NCI-H1048 (cell line): ENCODE measurements around the gene CIAO2A.
A peak's percentile ranks its signal among the peaks of the same experiment; 100 is the strongest.
"Not testable (repeated sequence)": the region's sequence is repeated elsewhere in the genome, so short reads cannot be mapped to it uniquely, and the experiment has no call there.

Experiments
- DNase-seq: peaks from one replicate; lab custom pipeline; 2025; lab: John Stamatoyannopoulos, UW

Gene CIAO2A

GRCh38 chr15:64093627-64094417, at the start of gene CIAO2A:
CIAO2A (minus strand) TSS chr15:64093838; CDS start chr15:64093768, 70 bp downstream.
- peak; percentile 94 for DNase-seq

DNA sequence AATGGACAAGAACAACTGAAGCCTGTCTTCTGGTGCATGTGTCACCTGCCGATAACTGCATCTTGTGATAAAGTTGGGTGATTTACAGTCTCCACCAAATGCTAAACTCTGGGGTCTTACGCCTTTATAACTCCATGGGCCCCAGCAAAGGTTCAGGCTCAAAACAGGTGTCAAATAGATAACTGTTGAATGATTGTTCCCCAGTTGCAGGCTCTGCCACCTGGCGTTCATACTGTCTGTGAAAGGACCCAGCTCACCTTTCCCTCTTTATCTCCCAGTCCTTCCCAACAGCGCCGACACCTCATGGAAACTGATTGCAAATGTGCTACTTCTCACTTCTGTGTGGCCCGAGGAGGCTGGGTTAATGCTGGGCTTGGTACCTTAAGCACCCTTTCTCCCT, 49.6 kb upstream of the CIAO2A start:
- DNase-seq = no peak

GRCh38 chr15:64141798-64142512, 48.3 kb upstream of the CIAO2A start:
- DNase-seq = no peak

- no peak for DNase-seq
Observed at GRCh38 chr15:64138331-64138941, 44.8 kb upstream of the CIAO2A start.

GRCh38 chr15:64137226-64137833, 43.7 kb upstream of the CIAO2A start:
- DNase-seq = no peak

- DNase-seq = no peak
Observed at GRCh38 chr15:64136347-64136746, 42.7 kb upstream of the CIAO2A start.

GRCh38 chr15:64134345-64134829, 40.7 kb upstream of the CIAO2A start:
- DNase-seq = no peak

GRCh38 chr15:64133623-64134344, 40.1 kb upstream of the CIAO2A start:
- no peak for DNase-seq

GRCh38 chr15:64132217-64132616, 38.6 kb upstream of the CIAO2A start:
- DNase-seq = no peak

DNA sequence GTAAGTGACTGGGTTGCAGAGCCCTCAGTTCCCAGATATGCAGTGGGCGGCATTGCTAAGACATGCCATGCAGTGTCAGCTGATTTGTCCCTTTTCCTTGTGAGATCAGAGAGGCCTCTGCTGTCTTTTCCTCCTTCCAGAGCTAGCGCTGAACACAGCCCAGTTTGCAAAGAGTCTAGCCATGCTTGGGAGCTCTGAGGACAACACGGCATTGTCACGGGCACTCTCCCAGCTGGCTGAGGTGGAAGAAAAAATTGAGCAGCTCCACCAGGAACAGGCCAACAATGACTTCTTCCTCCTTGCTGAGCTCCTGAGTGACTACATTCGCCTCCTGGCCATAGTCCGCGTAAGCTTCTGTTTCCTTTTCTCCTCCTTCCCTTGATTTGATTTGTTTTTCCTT, 37.9 kb upstream of the CIAO2A start:
- no peak for DNase-seq

DNA sequence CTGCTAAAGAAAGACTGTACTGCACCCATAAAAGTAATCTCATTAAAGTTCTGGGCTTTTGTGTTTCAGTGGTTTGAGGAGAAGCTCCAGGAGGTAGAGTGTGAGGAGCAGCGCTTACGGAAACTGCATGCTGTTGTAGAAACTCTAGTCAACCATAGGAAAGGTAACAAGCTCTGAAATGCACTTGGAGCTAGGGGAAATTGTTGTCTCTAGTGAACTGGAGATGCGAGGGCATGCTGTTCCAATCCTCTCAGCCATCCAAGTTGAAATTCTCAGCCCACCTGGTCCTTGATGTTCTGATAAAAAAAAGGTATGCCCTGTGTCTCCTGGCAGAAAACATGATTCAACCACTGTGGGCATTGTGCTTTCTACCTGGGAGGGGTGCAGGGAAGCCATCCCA, 36.5 kb upstream of the CIAO2A start:
- no peak for DNase-seq

DNA sequence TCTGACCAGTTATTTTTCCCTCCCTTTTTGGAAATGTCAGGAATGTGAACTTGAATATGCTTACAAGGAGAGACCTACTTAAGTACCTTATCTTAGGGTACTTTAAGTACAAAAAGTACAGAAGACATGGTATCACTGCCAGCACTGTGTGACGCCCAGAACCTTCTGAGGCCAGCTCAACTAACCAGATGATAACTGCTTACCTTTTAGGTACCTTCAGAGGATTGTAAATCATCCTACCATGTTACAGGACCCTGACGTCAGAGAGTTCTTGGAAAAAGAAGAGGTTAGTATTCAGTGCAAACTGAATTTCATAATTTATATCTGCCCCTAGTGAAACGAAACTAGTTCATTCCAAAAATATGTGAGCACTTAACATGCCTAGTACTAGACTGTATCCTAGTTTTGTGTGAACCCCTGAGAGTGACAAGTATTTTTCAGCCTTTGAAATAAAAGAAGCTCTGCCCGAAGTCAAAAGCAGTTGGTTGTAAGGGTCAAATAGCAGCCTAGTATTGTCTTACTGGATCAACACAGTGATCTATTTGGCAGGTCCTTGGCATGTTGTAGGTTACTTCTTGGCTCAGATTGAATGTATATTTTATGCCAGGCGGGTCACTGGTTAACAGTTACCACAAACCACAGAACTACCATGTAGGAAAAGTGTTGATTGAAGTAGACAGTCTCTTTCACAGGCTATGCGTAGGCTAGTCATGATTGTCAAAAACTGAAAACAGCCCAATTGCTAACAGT, 34.1 kb upstream of the CIAO2A start:
- DNase-seq = no peak

DNA sequence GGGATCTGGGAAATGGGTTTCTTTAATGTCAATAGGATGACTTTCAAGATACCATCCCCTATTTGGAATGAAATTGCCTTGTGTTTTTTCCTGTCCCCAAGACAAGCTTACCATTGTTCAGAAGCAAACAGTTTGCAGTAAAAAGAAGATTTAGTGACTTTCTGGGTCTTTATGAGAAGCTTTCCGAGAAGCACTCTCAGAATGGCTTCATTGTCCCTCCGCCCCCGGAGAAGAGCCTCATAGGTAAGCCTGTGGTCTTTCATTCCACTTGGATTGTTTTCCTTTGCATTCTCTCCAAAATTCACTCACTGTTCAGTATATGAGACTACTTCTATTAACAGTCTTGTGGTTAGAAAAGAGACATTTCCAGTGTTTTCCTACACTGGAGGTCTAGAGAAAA, 32.3 kb upstream of the CIAO2A start:
- no peak for DNase-seq

GRCh38 chr15:64122936-64123351, 29.3 kb upstream of the CIAO2A start:
- DNase-seq = no peak

- no peak for DNase-seq
Observed at GRCh38 chr15:64122444-64122843, 28.8 kb upstream of the CIAO2A start.

DNA sequence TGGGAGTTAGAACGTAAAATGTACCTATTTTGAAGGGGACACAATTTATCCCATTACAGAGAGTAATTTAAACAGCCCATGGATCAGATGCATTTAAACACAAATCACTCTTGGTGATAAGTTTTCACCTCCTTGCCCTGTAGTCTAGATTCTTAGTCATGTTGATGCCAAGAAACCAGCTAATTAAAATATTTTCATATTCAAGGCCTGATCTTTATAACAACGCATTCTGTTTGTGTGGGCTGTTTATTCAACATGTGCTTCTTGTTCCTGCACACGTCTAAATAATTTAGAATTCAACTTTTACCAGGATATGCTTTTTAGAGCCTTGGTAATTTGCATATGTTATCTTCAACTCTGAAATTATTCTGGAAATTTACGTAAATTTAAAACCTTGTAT, 28.0 kb upstream of the CIAO2A start:
- no peak for DNase-seq

DNA sequence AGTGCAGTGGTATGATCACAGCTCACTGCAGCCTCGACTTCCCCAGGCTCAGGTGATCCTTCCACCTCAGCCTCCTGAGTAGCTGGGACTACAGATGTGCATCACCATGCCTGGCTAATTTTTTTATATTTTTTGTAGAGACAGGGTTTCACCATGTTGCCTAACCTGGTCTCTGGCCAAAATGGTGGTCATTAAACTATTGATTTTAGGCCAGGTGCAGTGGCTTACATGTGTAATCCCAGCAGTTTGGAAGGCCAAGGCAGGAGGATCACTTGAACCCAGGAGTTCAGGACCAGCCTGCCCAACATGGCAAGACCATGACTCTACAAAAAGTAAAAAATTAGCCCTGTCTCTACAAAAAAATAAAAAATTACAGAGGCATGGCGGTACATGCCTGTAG, 26.7 kb upstream of the CIAO2A start:
- not testable (repeated sequence) for DNase-seq

GRCh38 chr15:64117759-64118487, 24.3 kb upstream of the CIAO2A start:
- no peak for DNase-seq

GRCh38 chr15:64112904-64113303, 19.3 kb upstream of the CIAO2A start:
- no peak for DNase-seq

DNA sequence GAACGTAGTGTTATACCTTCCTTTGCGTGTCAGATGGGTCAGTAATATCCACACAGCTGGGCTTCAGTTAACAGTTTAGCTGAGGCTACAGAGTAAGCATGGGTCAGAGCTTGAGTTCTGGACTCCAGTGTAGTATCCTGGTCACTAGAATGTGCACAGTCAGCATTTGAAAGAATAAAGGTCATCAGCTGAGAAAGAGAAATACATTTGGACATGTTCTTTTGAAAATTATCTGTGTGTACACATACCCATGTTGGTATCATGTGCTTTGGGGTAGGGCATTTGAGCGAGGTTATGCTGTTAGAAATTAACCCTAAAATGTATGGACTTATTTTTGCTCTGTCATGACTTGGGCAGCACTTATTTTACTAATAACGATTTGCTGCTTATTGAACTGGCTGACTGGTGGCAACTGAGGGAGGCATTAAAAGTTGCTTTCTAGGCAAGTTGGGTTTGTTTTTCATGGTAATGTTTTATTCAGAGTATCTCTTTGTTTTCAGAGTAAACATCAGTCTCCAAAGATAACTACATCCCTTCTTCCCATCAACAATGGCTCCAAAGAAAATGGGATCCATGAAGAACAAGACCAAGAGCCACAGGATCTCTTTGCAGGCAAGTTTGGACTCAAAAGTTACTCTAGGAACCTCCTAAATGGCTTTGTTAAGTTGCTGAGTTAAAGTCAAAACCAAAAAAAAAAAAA, 18.6 kb upstream of the CIAO2A start:
- no peak for DNase-seq
